GM18867 (cell line): ENCODE data around the gene SRGAP2.
A peak's percentile ranks its signal among the peaks of the same experiment; 100 is the strongest.
"Not testable (repeated sequence)": the region's sequence is repeated elsewhere in the genome, so short reads cannot be mapped to it uniquely, and the experiment has no call there.

ENCODE experiments used
- ATAC-seq: cut with Tn5 transposase; IDR thresholded peaks from one replicate; pipeline ENCODE4 v1.9.1; 2021; ENCODE audit warnings: mild to moderate bottlenecking, moderate library complexity; ENCODE audit not compliant: unreplicated experiment

SRGAP2 gene

GRCh38 chr1:206203364-206204158, at the start of gene SRGAP2:
TSS of gene SRGAP2 (plus strand) at chr1:206203541. CDS start at chr1:206205971, 2,430 bp downstream.
- ATAC-seq = peak; percentile 5

GRCh38 chr1:206167350-206168029, 35.9 kb upstream of the SRGAP2 start:
- ATAC-seq = peak; percentile 68

GRCh38 chr1:206169794-206170193, 33.5 kb upstream of the SRGAP2 start:
- not testable (repeated sequence) for ATAC-seq

- not testable (repeated sequence) for ATAC-seq
Observed at GRCh38 chr1:206173110-206173719, 30.1 kb upstream of the SRGAP2 start.

GRCh38 chr1:206174182-206174868, 29.0 kb upstream of the SRGAP2 start:
- not testable (repeated sequence) for ATAC-seq

- not testable (repeated sequence) for ATAC-seq
Observed at GRCh38 chr1:206175459-206176113, 27.8 kb upstream of the SRGAP2 start.

- ATAC-seq = not testable (repeated sequence)
Observed at GRCh38 chr1:206176114-206176502, 27.2 kb upstream of the SRGAP2 start.

- not testable (repeated sequence) for ATAC-seq
Observed at GRCh38 chr1:206178061-206178989, 25.0 kb upstream of the SRGAP2 start.

GRCh38 chr1:206179666-206180065, 23.7 kb upstream of the SRGAP2 start:
- not testable (repeated sequence) for ATAC-seq

GRCh38 chr1:206182368-206183317, 20.7 kb upstream of the SRGAP2 start:
- not testable (repeated sequence) for ATAC-seq

- not testable (repeated sequence) for ATAC-seq
Observed at GRCh38 chr1:206183788-206184187, 19.6 kb upstream of the SRGAP2 start.

GRCh38 chr1:206185778-206186177, 17.6 kb upstream of the SRGAP2 start:
- not testable (repeated sequence) for ATAC-seq

GRCh38 chr1:206186826-206187225, 16.5 kb upstream of the SRGAP2 start:
- not testable (repeated sequence) for ATAC-seq

- ATAC-seq = not testable (repeated sequence)
Observed at GRCh38 chr1:206195182-206195581, 8.2 kb upstream of the SRGAP2 start.

- ATAC-seq = not testable (repeated sequence)
Observed at GRCh38 chr1:206196748-206197424, 6.5 kb upstream of the SRGAP2 start.

GRCh38 chr1:206202789-206203363, 465 bp upstream of the SRGAP2 start, which contains the start of gene FAM72A:
TSS of gene FAM72A (minus strand) at chr1:206202839. CDS start at chr1:206202025, 814 bp downstream.
- ATAC-seq = peak; percentile 81

- not testable (repeated sequence) for ATAC-seq
Observed at GRCh38 chr1:206204159-206204511, 794 bp downstream of the SRGAP2 start.
